ENCODE data around the gene PITX3. TPM values are rescaled to one million over a fixed set of nuclear protein-coding genes. Genes with fewer than 3 reads are reported as not detected.

Gene PITX3
- total and polyA plus RNA-seq, 2 experiments from 2014 or later = 0.34 TPM; not detected in 1

- no peak for DNase-seq (ENCODE audit: low spot score)
- Histone ChIP-seq H3K36me3 (ENCODE audit: insufficient read depth) (peaks cover 3% of the 10 kb centered on the region; the same call in 1 of the 2 replicates), H3K4me3 (no peak overlapping the region), H3K27me3 (ENCODE audit: insufficient read depth) (no peaks in the 10 kb centered on the region), H3K27ac (ENCODE audit: low read depth) (no peak overlapping the region), H4K20me1 (replicated peaks; ENCODE audit: insufficient read depth) (no peaks in the 10 kb centered on the region), H3K79me2 (replicated peaks; ENCODE audit: insufficient read depth) (no peaks in the 10 kb centered on the region), H3F3A (replicated peaks; ENCODE audit: low read depth) (no peaks in the 10 kb centered on the region), H2AFZ (no peak overlapping the region), H3K4me1 (ENCODE audit: insufficient read depth) (no peaks in the 10 kb centered on the region), H3K9me2 (ENCODE audit: insufficient read depth) (no peaks in the 10 kb centered on the region), H3K4me2 (no peak overlapping the region)
- Mint-ChIP-seq H3K36me3 (ENCODE audit: low read depth) (peaks cover 8% of the 10 kb centered on the region; the same call in 2 of the 3 replicates), H3K4me3 (no peak overlapping the region), H3K27ac (no peak overlapping the region), H3K9me3 (peaks cover 65% of the 10 kb centered on the region), H3K4me1 (no peaks in the 10 kb centered on the region), H3K27me3 (ENCODE audit: insufficient read depth, low read depth, poor library complexity) (peaks cover 4% of the 10 kb centered on the region)
- no peak for ATAC-seq
- no peak for TF ChIP-seq CREB1 (CRISPR knock-in tag; IDR thresholded peaks at IDR 0.05; ENCODE audit: low read depth)
- no peak for TF ChIP-seq EZH2phosphoT487 (IDR thresholded peaks at IDR 0.05; ENCODE audit: unreplicated experiment)
- no peak for TF ChIP-seq ETS1 (IDR thresholded peaks at IDR 0.05)
- no peak for TF ChIP-seq STAT1 (IDR thresholded peaks at IDR 0.05; ENCODE audit: unreplicated experiment)
- no peak for TF ChIP-seq ZNF331 (CRISPR knock-in tag; IDR thresholded peaks at IDR 0.05; ENCODE audit: low read depth)
- TF ChIP-seq ZNF462 (CRISPR knock-in tag; IDR thresholded peaks at IDR 0.05) = no peak
- TF ChIP-seq CTCF (conservative IDR thresholded peaks at IDR 0.05; ENCODE audit: low read depth in 2 of 2) = no peak
Observed at GRCh38 chr10:102200751-102201640, 40.3 kb downstream of the PITX3 start.
